Prostate gland (tissue), 2 donors: ENCODE measurements around the gene STOML1.
A peak's percentile ranks its signal among the peaks of the same experiment; 100 is the strongest.

ENCODE experiments used
- POLR2A ChIP-seq: fragments of 450-650 bp; IDR thresholded peaks from one replicate; pipeline ENCODE4 v1.6.1; 2016; ENCODE audit warnings: antibody characterized with exemption, mild to moderate bottlenecking
- POLR2AphosphoS5 ChIP-seq: sonication (generic); formaldehyde crosslinking; IDR thresholded peaks from one replicate; pipeline ENCODE4 v1.6.1; 2017; ENCODE audit warnings: antibody characterized with exemption
- TF ChIP-seq, protein P1 (sequence below), 4 experiments: fragments of 200-600 bp in 2 of 4; fragments of 450-650 bp in 2 of 4; sonication (generic) in 2 of 4; IDR thresholded peaks; 1 replicate in 3 of 4; 2 replicates in 1 of 4; pipeline ENCODE4 v1.5.1; 2016 to 2019; ENCODE audit warnings: antibody characterized with exemption in 4 of 4, mild to moderate bottlenecking in 2 of 4, moderate library complexity in 2 of 4

DNA sequence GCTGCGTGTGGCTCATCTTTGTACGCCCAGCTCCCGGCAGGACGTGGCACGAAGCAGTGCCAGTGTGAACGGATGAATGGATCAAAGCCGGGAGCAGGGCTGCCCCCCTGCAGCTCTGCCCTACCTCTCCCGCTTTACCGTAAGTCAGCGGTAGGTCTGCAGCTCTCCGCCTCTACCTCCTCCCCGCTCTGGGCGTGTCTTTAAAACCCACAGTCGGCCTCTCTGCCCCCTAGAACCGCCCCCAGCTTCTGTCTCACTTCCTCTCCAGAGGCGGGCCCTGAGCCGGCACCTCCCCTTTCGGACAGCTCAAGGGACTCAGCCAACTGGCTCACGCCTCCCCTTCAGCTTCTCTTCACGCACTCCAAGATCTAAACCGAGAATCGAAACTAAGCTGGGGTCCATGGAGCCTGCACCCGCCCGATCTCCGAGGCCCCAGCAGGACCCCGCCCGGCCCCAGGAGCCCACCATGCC, 2.4 kb upstream of the STOML1 start, which contains the start of gene PML:
- TF ChIP-seq POLR2AphosphoS5 = peak; percentile 95
- TF ChIP-seq, protein P1, sequence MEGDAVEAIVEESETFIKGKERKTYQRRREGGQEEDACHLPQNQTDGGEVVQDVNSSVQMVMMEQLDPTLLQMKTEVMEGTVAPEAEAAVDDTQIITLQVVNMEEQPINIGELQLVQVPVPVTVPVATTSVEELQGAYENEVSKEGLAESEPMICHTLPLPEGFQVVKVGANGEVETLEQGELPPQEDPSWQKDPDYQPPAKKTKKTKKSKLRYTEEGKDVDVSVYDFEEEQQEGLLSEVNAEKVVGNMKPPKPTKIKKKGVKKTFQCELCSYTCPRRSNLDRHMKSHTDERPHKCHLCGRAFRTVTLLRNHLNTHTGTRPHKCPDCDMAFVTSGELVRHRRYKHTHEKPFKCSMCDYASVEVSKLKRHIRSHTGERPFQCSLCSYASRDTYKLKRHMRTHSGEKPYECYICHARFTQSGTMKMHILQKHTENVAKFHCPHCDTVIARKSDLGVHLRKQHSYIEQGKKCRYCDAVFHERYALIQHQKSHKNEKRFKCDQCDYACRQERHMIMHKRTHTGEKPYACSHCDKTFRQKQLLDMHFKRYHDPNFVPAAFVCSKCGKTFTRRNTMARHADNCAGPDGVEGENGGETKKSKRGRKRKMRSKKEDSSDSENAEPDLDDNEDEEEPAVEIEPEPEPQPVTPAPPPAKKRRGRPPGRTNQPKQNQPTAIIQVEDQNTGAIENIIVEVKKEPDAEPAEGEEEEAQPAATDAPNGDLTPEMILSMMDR (IDR thresholded peaks at IDR 0.05) = peak in 2 of 4 experiments; percentile 24 to 38
- TF ChIP-seq POLR2A = peak; percentile 89
